Measurements from ENCODE around the gene MYO15A.

- TF ChIP-seq CTCF (IDR thresholded peaks at IDR 0.05) (no peak), EZH2 (IDR thresholded peaks at IDR 0.05; ENCODE audit: borderline replicate concordance, insufficient read depth, low read depth, low read length, poor library complexity, severe bottlenecking) (no peak)
These were observed 30.5 kb downstream of the MYO15A start for GRCh38 chr17:18139092-18139491.

Data from B cell (primary cell).